IPS DF 6.9 (cell line): ENCODE results near the gene ACTL10.

Experiments used
- DNase-seq: peaks from one replicate; pipeline ENCODE4 v3.0.0-alpha.2; 2013; ENCODE audit warnings: low read depth, low spot score
- H3K27ac ChIP-seq: one replicate; pipeline ENCODE4 v1.5.1; 2013; ENCODE audit warnings: low read length, control low read depth
- H3K27me3 ChIP-seq: 2 replicates; pipeline ENCODE4 v1.6.1; 2013; ENCODE audit warnings: mild to moderate bottlenecking, low read length; ENCODE audit not compliant: control insufficient read depth, insufficient read depth
- H3K36me3 ChIP-seq: 2 replicates; pipeline ENCODE4 v1.6.1; 2013; ENCODE audit warnings: low read length; ENCODE audit not compliant: control insufficient read depth, insufficient read depth
- H3K4me1 ChIP-seq: 2 replicates; pipeline ENCODE4 v1.6.1; 2013; ENCODE audit warnings: low read length; ENCODE audit not compliant: control insufficient read depth, insufficient read depth
- H3K4me3 ChIP-seq: 2 replicates; pipeline ENCODE4 v1.5.1; 2013; ENCODE audit warnings: mild to moderate bottlenecking, low read length
- H3K9me3 ChIP-seq: 2 replicates; pipeline ENCODE4 v1.6.1; 2013; ENCODE audit warnings: low read length, inconsistent platforms; ENCODE audit not compliant: control insufficient read depth, insufficient read depth
- WGBS: extraction: QIAGEN DNeasy Blood & Tissue Kit; methylation state at CpG from one replicate; pipeline ENCODE4 v1.1.7; 2013; ENCODE audit warnings: mixed read lengths, missing lambda C conversion rate; ENCODE audit not compliant: insufficient read length, insufficient coverage; 5-methylcytosine and 5-hydroxymethylcytosine counted together

Gene ACTL10

DNA sequence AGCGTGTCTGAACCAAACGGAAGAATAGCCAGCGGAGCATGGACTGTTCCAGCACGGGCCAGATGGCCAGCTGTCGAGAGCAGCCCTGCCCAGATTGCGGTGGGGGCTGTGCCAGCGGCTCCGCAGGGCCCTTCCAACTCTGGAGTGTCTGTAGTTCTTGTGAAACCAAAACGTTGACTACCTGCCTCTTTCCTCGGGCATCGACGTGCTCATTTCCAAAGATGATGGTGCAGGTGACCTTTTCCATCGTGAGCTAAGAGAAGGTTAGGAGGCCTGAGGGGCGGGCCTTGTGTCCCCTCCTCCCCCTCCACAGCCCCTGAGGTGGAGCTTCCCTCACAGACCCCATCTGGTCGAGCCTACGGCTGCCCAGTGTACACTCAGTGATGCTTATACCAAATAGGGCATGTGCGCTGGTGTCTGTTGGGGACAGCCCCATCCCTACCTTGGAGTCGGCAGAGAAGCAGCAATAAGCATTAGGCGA, 17.5 kb upstream of the ACTL10 start:
- no peaks in the 10 kb centered on the region for H3K9me3 ChIP-seq
- no peaks in the 10 kb centered on the region for H3K27me3 ChIP-seq
- no peaks in the 10 kb centered on the region for H3K4me1 ChIP-seq
- no peak for DNase-seq
- no peak overlapping the region for H3K27ac ChIP-seq
- H3K36me3 ChIP-seq, result peaks cover 9% of the 10 kb centered on the region
- H3K4me3 ChIP-seq, result no peak overlapping the region
- no CpG with 5 or more reads among the region's 19 CpGs for WGBS

DNA sequence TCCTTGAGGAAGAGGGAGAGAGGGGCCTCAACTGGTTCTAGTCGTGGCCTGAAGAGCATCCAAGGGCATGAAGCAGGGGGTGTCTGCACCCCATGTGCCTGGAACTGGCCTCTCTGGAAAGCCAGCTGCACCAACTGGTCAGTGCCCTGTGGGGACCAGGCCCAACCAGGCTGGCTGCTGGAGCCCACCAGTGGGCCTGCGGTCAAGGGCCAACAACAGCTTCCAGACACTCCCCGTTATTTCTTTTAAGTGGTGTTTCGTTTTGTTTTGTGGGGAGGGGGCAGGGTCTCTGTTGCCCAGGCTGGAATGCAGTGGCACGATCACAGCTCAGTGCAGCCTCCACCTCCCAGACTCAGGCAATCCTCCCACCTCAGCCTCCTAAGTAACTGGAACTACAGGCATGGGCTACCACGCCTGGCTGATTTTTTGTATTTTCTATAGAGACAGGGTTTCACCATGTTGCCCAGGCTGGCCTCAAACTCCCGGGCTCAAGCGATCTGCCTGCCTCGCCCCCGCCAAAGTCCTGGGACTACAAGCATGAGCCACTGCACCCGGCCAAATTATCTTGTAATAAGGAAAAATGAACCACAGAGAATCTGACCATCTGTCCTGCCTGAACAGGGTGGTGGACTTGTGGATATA, 16.5 kb upstream of the ACTL10 start:
- Histone ChIP-seq H3K36me3 (peaks cover 2% of the 10 kb centered on the region; the same call in 1 of the 2 replicates), H3K9me3 (no peaks in the 10 kb centered on the region), H3K4me1 (no peaks in the 10 kb centered on the region), H3K4me3 (no peak overlapping the region; the same call in 1 of the 2 replicates), H3K27me3 (no peaks in the 10 kb centered on the region), H3K27ac (no peak overlapping the region)
- DNase-seq, result no peak
- no CpG with 5 or more reads among the region's 11 CpGs for WGBS

DNA sequence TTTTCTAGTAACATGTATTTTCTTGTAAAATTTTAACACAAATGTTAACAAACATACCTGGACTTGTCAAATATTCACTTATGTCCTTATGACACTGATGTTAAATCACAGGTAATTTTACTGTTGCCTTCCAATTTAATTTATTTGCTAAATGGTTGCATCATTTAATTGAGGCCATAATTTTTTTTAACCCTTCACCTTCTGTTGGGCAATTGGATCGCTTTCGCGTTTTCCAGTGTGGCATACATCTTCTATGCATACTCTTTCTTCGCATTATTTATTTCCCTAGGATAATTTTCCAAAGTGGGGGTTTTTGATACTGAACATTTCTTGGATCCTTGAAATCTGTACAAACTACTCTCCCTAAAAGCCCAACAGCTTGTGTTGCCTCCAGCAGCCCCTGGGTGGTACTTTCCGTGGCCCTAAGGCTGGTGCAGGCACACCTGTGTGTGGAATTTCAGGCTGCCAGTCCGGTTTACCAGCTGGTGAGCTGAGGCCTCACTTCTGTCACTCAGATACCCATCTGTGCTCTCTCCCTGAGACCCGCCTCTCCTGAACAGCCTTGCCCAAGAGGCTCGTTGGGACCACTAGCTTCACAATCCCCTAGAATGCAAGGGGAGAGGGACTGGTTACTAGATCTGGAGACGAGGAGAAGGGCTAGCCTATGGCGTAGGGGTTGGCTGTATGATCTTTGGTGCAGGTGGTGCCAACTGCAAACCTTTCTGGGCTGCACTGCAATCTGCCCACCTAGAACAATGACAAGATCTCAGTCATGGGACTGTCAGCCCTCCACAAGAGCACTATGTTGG, 15.8 kb upstream of the ACTL10 start:
- no peak for DNase-seq
- H3K36me3 ChIP-seq, result no peaks in the 10 kb centered on the region
- no peak overlapping the region for H3K4me3 ChIP-seq
- H3K4me1 ChIP-seq, result no peaks in the 10 kb centered on the region
- WGBS, result no CpG with 5 or more reads among the region's 10 CpGs
- H3K27ac ChIP-seq, result no peak overlapping the region
- H3K9me3 ChIP-seq, result no peaks in the 10 kb centered on the region
- no peaks in the 10 kb centered on the region for H3K27me3 ChIP-seq

DNA sequence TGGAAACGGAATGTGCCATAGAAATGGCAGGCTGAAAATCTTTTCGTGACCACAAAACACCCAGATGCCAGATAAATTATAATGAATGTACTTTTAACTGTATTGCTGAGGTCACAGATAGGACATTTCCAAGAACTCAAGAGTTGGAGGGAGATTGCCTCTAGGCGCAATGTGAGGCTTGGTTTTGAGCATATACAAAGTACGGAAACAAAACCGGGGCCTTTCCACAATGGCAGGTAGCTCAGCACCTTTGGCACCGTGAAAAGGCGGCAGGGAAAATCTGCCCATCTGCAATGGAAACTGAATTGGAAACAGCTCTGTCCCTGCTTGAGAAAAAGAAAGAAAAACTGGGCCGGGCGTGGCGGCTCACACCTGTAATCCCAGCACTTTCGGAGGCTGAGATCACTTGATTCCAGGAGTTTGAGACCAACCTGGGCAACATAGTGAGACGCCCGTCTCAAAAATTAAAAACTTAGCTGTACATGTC, 15.1 kb upstream of the ACTL10 start:
- H3K27ac ChIP-seq, result no peak overlapping the region

DNA sequence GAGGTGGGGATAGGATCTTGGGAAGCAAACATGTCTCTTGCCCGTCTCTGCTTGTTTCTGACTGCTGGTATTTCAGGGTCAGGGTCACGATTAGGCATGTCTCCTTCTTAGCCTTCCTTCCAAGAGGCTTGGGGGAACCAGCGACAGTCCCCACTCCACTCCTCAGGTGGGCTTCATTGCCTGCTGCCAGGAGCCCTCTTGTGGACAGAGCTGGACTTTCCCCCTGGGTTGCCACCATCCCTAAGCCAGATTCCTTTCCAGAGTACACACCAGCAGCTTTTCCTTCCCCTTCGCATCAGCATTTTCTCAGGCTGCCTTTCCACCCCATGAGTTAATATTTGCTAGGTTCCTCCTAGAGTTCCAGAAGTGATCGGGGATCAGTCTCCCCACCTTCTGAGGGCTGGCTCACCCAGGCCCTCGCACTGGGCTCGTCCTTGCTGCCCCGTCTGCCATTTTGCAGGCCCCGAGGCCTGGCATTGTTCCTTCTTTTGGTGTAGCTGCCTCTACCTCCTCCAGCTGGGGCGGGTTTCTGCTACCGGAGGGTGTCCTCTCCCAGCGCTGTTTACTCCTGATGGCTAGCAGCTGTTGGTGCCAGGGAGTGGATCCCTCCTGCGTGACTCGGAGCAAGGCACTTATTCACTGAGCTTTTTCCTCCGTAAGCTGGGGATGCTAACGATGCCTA, 13.4 kb upstream of the ACTL10 start:
- Histone ChIP-seq H3K4me3 (no peak overlapping the region), H3K36me3 (peaks cover 6% of the 10 kb centered on the region), H3K27me3 (no peaks in the 10 kb centered on the region), H3K27ac (no peak overlapping the region), H3K9me3 (no peaks in the 10 kb centered on the region), H3K4me1 (no peaks in the 10 kb centered on the region; the same call in 1 of the 2 replicates)
- no CpG with 5 or more reads among the region's 16 CpGs for WGBS
- no peak for DNase-seq

More for the DNA sequence above, 15.1 kb upstream of the ACTL10 start:
- no peak for DNase-seq
- no peaks in the 10 kb centered on the region for H3K36me3 ChIP-seq
- WGBS, result no CpG with 5 or more reads among the region's 13 CpGs
- H3K4me1 ChIP-seq, result no peaks in the 10 kb centered on the region
- no peak overlapping the region for H3K4me3 ChIP-seq
- no peaks in the 10 kb centered on the region for H3K27me3 ChIP-seq
- no peaks in the 10 kb centered on the region for H3K9me3 ChIP-seq

DNA sequence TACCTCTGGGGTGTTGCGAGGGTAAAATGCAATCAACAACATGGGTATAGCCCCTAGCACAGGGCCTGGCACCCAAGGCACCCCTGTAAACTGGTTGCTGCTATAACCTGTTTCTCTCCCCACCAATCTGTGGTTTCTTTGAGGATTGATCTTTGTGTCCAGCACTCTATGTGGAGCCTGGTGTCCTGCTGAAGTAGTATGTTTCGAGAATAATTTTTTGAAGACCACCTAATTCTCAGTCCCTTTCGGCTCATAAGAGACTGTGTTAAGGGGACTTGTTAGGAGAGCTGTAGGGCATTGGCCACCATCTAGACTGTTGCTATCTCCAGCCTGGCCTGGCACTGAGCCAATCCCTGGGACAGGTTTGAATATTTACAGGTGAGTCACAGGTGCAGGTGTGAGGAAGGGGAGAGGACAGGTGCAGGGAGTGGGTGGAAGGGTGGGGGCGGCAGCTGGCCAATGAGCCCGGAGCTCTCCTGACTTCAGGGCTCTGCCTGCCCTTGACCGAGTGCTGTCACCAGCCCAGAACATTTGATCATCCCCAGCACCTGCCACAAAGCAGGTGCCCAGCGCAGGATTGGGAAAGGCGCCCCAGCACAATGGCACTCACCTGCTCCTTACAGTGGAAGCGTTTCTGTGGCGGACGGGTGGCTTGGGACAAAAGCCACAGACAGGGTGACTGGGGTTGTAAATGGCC, 12.7 kb upstream of the ACTL10 start:
- WGBS, result no CpG with 5 or more reads among the region's 11 CpGs
- no peak for DNase-seq
- Histone ChIP-seq H3K36me3 (peaks cover 9% of the 10 kb centered on the region), H3K4me3 (no peak overlapping the region), H3K9me3 (no peaks in the 10 kb centered on the region), H3K4me1 (no peaks in the 10 kb centered on the region; the same call in 1 of the 2 replicates), H3K27me3 (no peaks in the 10 kb centered on the region), H3K27ac (no peak overlapping the region)

DNA sequence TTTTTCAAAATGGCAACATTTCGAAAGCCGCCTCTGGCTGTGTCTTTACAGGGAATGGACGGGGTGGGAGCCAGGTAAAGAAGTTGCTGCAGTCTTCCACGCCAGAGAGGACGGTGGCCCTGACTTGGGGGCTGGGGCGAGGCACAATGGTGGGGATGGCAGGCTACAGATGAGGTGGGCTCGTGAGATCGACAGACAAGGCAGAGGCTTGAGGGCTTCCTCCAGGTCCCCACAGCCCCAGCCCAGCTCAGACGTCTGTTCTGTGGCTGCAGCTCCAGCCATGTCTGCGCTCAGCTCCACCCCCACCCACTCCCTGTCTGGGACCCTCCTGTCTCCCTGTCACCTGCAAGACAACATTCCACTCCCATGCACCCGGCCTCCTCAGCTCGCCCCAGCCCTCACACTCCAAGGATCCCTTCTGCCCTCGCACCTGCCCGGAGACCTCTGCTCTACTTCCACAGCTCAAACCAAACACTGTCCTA, 12.0 kb upstream of the ACTL10 start:
- no peak overlapping the region for H3K27ac ChIP-seq
- no peak for DNase-seq
- H3K4me3 ChIP-seq, result no peak overlapping the region
- peaks cover 10% of the 10 kb centered on the region for H3K36me3 ChIP-seq
- no peaks in the 10 kb centered on the region for H3K9me3 ChIP-seq
- H3K4me1 ChIP-seq, result no peaks in the 10 kb centered on the region; the same call in 1 of the 2 replicates
- no peaks in the 10 kb centered on the region for H3K27me3 ChIP-seq
- no CpG with 5 or more reads among the region's 14 CpGs for whole genome bisulfite sequencing

DNA sequence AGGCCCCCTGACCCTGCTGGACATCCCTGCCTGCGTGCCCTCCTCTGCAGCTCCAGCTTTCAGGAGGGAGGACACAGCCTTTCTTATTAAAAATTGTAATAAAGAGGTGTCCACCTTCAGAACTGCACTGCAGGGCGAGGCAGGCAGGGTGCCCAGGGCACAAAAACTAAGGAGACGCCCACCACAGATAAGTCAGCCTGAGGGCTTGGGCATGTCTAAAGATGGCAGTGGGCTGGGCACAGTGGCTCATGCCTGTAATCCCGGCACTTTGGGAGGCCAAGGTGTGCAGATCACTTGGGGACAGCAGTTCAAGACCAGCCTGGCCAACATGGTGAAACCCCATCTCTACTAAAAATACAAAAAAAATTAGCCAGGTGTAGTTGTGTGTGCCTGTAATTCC, 11.6 kb upstream of the ACTL10 start:
- H3K9me3 ChIP-seq, result no peaks in the 10 kb centered on the region
- H3K4me1 ChIP-seq, result no peaks in the 10 kb centered on the region; the same call in 1 of the 2 replicates
- H3K27ac ChIP-seq, result no peak overlapping the region
- H3K4me3 ChIP-seq, result no peak overlapping the region
- no CpG with 5 or more reads among the region's 4 CpGs for WGBS
- no peak for DNase-seq
- peaks cover 10% of the 10 kb centered on the region for H3K36me3 ChIP-seq
- H3K27me3 ChIP-seq, result no peaks in the 10 kb centered on the region

DNA sequence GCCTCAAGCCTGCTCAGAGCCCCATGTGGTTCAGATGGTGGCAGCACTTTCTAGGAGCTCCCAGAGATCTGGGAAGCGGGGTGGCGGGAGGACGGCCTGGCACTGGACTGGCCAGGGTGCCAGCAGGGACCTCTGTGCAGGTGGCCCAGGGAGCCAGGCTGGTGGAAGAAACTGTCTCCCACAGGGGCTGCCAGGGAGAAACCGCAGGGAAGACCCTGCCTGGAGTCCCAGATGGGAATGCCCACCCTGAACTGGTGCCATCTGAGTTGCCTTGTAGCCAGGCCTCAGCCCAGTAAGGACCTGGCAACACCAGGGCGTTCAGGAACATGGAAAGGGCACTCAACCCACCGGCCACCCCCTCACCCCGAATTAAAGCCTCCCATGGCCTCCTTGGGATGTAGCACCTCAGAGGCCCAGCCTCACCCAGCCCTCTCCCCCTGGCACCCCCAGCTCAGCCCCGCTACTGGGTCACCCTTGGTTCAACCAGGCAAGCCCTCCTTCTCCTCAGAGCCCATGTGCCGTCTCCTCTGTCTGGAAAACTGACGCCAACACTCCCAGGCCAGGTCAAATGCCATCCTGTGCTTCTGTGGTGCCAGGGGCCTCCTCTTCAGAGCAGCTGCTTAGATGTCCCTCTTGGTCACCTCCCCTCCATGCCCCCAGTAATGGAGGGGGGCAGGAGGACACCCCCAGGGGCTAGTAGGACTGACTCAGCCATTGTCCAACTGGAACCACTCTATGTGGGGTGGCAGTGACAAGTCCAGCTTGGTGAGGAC, 10.5 kb upstream of the ACTL10 start:
- WGBS, result no CpG with 5 or more reads among the region's 10 CpGs
- Histone ChIP-seq H3K4me1 (no peaks in the 10 kb centered on the region; the same call in 1 of the 2 replicates), H3K27me3 (no peaks in the 10 kb centered on the region), H3K36me3 (peaks cover 10% of the 10 kb centered on the region), H3K9me3 (no peaks in the 10 kb centered on the region), H3K27ac (no peak overlapping the region), H3K4me3 (no peak overlapping the region)
- DNase-seq, result no peak
